HEK293 (cell line): Measurements from ENCODE around the gene PDIA6.

ENCODE experiments used
- CTCF ChIA-PET: fragments of 350-600 bp; formaldehyde crosslinking; extraction: SDS; loops from one replicate; lab custom pipeline; 2021; ENCODE audit warnings: antibody characterized with exemption; lab: Yijun Ruan, JAX
- POLR2A ChIA-PET: fragments of 300-600 bp; formaldehyde crosslinking; extraction: SDS; loops from one replicate; lab custom pipeline; 2020; ENCODE audit warnings: antibody characterized with exemption, inconsistent platforms; lab: Yijun Ruan, JAX
- H3K27ac ChIP-seq: fragments of 200-500 bp; sonication (Bioruptor generic); 2 replicates; pipeline ENCODE4 v1.5.1; 2014; ENCODE audit warnings: low read depth, low read length, control low read depth, inconsistent platforms; ENCODE audit errors: extremely low read depth
- H3K36me3 ChIP-seq, 2 experiments: fragments of 200-500 bp in 1 of 2; sonication (Bioruptor generic) in 1 of 2; 1 replicate in 1 of 2; 2 replicates in 1 of 2; pipeline ENCODE4 v1.5.1; 2014 to 2017; ENCODE audit warnings: inconsistent platforms in 2 of 2, low read length in 2 of 2; ENCODE audit not compliant: control insufficient read depth in 2 of 2, insufficient read depth in 1 of 2
- H3K4me1 ChIP-seq: fragments of 200-500 bp; sonication (Bioruptor generic); 2 replicates; pipeline ENCODE4 v1.5.1; 2014; ENCODE audit warnings: mild to moderate bottlenecking, low read length, inconsistent platforms; ENCODE audit not compliant: control insufficient read depth, insufficient read depth
- H3K4me3 ChIP-seq: 2 replicates; pipeline ENCODE4 v1.5.1; 2011; ENCODE audit warnings: low read depth, mild to moderate bottlenecking, control low read depth, low read length, moderate library complexity
- H3K9me3 ChIP-seq: fragments of 200-500 bp; sonication (Bioruptor generic); 2 replicates; pipeline ENCODE4 v1.5.1; 2014; ENCODE audit warnings: low read depth, low read length, inconsistent platforms; ENCODE audit not compliant: control insufficient read depth, insufficient read depth
- FEZF1 ChIP-seq: fragments of 450-650 bp; formaldehyde crosslinking; IDR thresholded peaks from 2 replicates; pipeline ENCODE4 v1.5.1; 2016; ENCODE audit warnings: missing biosample characterization, missing genetic modification characterization
- GLI2 ChIP-seq: fragments of 450-650 bp; formaldehyde crosslinking; IDR thresholded peaks from 2 replicates; pipeline ENCODE4; 2017; ENCODE audit warnings: missing biosample characterization, missing genetic modification characterization, low read depth, borderline replicate concordance
- KLF16 ChIP-seq: fragments of 450-650 bp; formaldehyde crosslinking; IDR thresholded peaks from 2 replicates; pipeline ENCODE4 v1.5.1; 2017; ENCODE audit warnings: missing biosample characterization, missing genetic modification characterization
- RBAK ChIP-seq: fragments of 450-650 bp; formaldehyde crosslinking; IDR thresholded peaks from 2 replicates; pipeline ENCODE4 v1.5.1; 2016; ENCODE audit warnings: missing biosample characterization, missing genetic modification characterization
- ZBTB1 ChIP-seq: fragments of 450-650 bp; formaldehyde crosslinking; IDR thresholded peaks from 2 replicates; pipeline ENCODE4 v1.5.1; 2016; ENCODE audit warnings: missing biosample characterization, missing genetic modification characterization
- ZNF157 ChIP-seq: fragments of 450-650 bp; formaldehyde crosslinking; IDR thresholded peaks from 2 replicates; pipeline ENCODE4 v1.5.1; 2016; ENCODE audit warnings: missing biosample characterization, missing genetic modification characterization
- ZNF169 ChIP-seq: fragments of 450-650 bp; formaldehyde crosslinking; IDR thresholded peaks from 2 replicates; pipeline ENCODE4 v1.5.1; 2016; ENCODE audit warnings: missing biosample characterization, missing genetic modification characterization
- ZNF335 ChIP-seq: fragments of 450-650 bp; formaldehyde crosslinking; conservative IDR thresholded peaks from 2 replicates; pipeline ENCODE4 v1.5.1; 2016; ENCODE audit warnings: missing biosample characterization, missing genetic modification characterization
- ZNF366 ChIP-seq: fragments of 450-650 bp; formaldehyde crosslinking; conservative IDR thresholded peaks from 2 replicates; pipeline ENCODE4 v1.5.1; 2016; ENCODE audit warnings: missing biosample characterization, missing genetic modification characterization
- ZNF416 ChIP-seq: fragments of 450-650 bp; formaldehyde crosslinking; IDR thresholded peaks from 2 replicates; pipeline ENCODE4 v1.5.1; 2016; ENCODE audit warnings: missing biosample characterization, missing genetic modification characterization
- ZNF629 ChIP-seq: fragments of 450-650 bp; formaldehyde crosslinking; IDR thresholded peaks from 2 replicates; pipeline ENCODE4 v1.5.1; 2017; ENCODE audit warnings: missing biosample characterization, missing genetic modification characterization
- ZNF677 ChIP-seq: fragments of 450-650 bp; IDR thresholded peaks from 2 replicates; pipeline ENCODE4 v1.5.0; 2018; ENCODE audit warnings: missing biosample characterization, mild to moderate bottlenecking, missing genetic modification characterization, moderate library complexity
- ZNF76 ChIP-seq: fragments of 450-650 bp; formaldehyde crosslinking; IDR thresholded peaks from 2 replicates; pipeline ENCODE4; 2016; ENCODE audit warnings: low read depth, missing biosample characterization, missing genetic modification characterization, borderline replicate concordance
- ZSCAN23 ChIP-seq: fragments of 450-650 bp; formaldehyde crosslinking; IDR thresholded peaks from 2 replicates; pipeline ENCODE4 v1.5.1; 2016; ENCODE audit warnings: missing biosample characterization, missing genetic modification characterization
- ZSCAN30 ChIP-seq: fragments of 450-650 bp; IDR thresholded peaks from 2 replicates; pipeline ENCODE4 v1.5.1; 2018; ENCODE audit warnings: missing biosample characterization, mild to moderate bottlenecking, missing genetic modification characterization, moderate library complexity
- TF ChIP-seq, protein P1 (sequence below): fragments of 450-650 bp; IDR thresholded peaks from 2 replicates; pipeline ENCODE4 v1.5.1; 2018; ENCODE audit warnings: missing biosample characterization, mild to moderate bottlenecking, missing genetic modification characterization
- TF ChIP-seq, protein P2 (sequence below): fragments of 450-650 bp; formaldehyde crosslinking; IDR thresholded peaks from 2 replicates; pipeline ENCODE4 v1.5.1; 2016; ENCODE audit warnings: missing biosample characterization, missing genetic modification characterization
- TF ChIP-seq, protein P3 (sequence below): IDR thresholded peaks from 2 replicates; pipeline ENCODE4 v1.6.1; 2011; ENCODE audit warnings: mild to moderate bottlenecking, low read depth, low read length, borderline replicate concordance
- TF ChIP-seq, protein P4 (sequence below): fragments of 450-650 bp; formaldehyde crosslinking; IDR thresholded peaks from 2 replicates; pipeline ENCODE4 v1.5.1; 2016; ENCODE audit warnings: missing biosample characterization, missing genetic modification characterization, borderline replicate concordance

The PDIA6 gene

DNA sequence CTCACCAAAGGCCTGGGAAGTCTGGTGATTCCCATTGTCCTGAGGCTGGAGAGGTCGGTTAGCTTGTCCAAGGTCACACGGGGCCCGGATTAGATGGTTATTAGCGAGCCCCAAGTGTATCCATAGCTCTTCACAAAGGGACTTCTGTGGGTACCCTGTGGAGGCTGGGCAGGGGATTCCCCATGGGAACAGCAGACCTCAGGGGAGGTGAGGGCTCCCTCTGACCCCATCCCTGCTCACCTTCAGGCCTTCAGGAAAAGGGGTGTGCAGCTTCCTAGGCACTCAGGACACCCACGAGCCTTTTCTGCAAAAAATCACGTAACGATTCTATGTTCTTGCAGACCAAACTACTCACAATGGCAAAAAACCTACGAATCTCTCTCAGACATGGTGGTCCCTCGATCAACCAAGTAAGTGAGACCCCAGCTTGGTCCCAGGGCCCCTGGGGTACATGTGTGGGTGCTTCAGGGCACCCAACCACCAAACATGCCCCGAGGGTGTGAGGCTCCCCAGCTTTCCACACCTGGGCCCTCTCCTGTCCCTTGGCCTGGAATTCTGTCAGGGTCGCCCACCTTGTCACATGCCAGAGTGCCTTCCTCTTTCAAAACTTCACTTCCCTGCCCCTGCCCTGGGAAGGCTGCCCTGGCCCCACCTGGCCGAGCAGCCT, 40.3 kb downstream of the PDIA6 start:
- Histone ChIP-seq H3K9me3 (no peaks in the 10 kb centered on the region), H3K4me1 (no peaks in the 10 kb centered on the region), H3K4me3 (no peak overlapping the region), H3K27ac (no peak overlapping the region), H3K36me3 (peaks cover 0 to 6% of the 10 kb centered on the region in 2 experiments; a peak in 1 of 3 replicates)
- POLR2A ChIA-PET: no interaction called here
- CTCF ChIA-PET: no interaction called here
- TF ChIP-seq ZBTB1 (tag by site-specific recombination) (no peak), ZNF157 (tag by site-specific recombination) (no peak), ZNF416 (tag by site-specific recombination) (no peak), ZNF76 (tag by site-specific recombination) (no peak), GLI2 (tag by site-specific recombination) (no peak), ZNF335 (tag by site-specific recombination) (no peak), ZNF169 (tag by site-specific recombination) (no peak), KLF16 (tag by site-specific recombination) (no peak), ZNF677 (tag by site-specific recombination) (no peak), ZSCAN23 (no peak), ZSCAN30 (no peak), RBAK (no peak), ZNF366 (tag by site-specific recombination) (no peak), FEZF1 (tag by site-specific recombination) (no peak), ZNF629 (tag by site-specific recombination) (no peak)
- TF ChIP-seq, protein P1, sequence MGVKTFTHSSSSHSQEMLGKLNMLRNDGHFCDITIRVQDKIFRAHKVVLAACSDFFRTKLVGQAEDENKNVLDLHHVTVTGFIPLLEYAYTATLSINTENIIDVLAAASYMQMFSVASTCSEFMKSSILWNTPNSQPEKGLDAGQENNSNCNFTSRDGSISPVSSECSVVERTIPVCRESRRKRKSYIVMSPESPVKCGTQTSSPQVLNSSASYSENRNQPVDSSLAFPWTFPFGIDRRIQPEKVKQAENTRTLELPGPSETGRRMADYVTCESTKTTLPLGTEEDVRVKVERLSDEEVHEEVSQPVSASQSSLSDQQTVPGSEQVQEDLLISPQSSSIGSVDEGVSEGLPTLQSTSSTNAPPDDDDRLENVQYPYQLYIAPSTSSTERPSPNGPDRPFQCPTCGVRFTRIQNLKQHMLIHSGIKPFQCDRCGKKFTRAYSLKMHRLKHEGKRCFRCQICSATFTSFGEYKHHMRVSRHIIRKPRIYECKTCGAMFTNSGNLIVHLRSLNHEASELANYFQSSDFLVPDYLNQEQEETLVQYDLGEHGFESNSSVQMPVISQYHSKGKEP (tag by site-specific recombination): no peak
- TF ChIP-seq, protein P2, sequence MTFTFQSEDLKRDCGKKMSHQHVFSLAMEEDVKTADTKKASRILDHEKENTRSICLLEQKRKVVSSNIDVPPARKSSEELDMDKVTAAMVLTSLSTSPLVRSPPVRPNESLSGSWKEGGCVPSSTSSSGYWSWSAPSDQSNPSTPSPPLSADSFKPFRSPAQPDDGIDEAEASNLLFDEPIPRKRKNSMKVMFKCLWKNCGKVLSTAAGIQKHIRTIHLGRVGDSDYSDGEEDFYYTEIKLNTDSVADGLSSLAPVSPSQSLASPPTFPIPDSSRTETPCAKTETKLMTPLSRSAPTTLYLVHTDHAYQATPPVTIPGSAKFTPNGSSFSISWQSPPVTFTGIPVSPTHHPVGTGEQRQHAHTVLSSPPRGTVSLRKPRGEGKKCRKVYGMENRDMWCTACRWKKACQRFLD (tag by site-specific recombination): no peak
- TF ChIP-seq, protein P3, sequence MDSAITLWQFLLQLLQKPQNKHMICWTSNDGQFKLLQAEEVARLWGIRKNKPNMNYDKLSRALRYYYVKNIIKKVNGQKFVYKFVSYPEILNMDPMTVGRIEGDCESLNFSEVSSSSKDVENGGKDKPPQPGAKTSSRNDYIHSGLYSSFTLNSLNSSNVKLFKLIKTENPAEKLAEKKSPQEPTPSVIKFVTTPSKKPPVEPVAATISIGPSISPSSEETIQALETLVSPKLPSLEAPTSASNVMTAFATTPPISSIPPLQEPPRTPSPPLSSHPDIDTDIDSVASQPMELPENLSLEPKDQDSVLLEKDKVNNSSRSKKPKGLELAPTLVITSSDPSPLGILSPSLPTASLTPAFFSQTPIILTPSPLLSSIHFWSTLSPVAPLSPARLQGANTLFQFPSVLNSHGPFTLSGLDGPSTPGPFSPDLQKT: no peak
- TF ChIP-seq, protein P4, sequence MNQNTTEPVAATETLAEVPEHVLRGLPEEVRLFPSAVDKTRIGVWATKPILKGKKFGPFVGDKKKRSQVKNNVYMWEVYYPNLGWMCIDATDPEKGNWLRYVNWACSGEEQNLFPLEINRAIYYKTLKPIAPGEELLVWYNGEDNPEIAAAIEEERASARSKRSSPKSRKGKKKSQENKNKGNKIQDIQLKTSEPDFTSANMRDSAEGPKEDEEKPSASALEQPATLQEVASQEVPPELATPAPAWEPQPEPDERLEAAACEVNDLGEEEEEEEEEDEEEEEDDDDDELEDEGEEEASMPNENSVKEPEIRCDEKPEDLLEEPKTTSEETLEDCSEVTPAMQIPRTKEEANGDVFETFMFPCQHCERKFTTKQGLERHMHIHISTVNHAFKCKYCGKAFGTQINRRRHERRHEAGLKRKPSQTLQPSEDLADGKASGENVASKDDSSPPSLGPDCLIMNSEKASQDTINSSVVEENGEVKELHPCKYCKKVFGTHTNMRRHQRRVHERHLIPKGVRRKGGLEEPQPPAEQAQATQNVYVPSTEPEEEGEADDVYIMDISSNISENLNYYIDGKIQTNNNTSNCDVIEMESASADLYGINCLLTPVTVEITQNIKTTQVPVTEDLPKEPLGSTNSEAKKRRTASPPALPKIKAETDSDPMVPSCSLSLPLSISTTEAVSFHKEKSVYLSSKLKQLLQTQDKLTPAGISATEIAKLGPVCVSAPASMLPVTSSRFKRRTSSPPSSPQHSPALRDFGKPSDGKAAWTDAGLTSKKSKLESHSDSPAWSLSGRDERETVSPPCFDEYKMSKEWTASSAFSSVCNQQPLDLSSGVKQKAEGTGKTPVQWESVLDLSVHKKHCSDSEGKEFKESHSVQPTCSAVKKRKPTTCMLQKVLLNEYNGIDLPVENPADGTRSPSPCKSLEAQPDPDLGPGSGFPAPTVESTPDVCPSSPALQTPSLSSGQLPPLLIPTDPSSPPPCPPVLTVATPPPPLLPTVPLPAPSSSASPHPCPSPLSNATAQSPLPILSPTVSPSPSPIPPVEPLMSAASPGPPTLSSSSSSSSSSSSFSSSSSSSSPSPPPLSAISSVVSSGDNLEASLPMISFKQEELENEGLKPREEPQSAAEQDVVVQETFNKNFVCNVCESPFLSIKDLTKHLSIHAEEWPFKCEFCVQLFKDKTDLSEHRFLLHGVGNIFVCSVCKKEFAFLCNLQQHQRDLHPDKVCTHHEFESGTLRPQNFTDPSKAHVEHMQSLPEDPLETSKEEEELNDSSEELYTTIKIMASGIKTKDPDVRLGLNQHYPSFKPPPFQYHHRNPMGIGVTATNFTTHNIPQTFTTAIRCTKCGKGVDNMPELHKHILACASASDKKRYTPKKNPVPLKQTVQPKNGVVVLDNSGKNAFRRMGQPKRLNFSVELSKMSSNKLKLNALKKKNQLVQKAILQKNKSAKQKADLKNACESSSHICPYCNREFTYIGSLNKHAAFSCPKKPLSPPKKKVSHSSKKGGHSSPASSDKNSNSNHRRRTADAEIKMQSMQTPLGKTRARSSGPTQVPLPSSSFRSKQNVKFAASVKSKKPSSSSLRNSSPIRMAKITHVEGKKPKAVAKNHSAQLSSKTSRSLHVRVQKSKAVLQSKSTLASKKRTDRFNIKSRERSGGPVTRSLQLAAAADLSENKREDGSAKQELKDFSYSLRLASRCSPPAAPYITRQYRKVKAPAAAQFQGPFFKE: no peak
